Activated naive CD4-positive, alpha-beta T cell treated with anti-CD3 and anti-CD28 coated beads, Interleukin-2, amount 50 U/mL, for 24 hours (primary cell): ENCODE data around the gene PLK3.
"Not testable (repeated sequence)": the region's sequence is repeated elsewhere in the genome, so short reads cannot be mapped to it uniquely, and the experiment has no call there.

Experiments
- H3K27ac Mint-ChIP-seq: one replicate; pipeline ENCODE4 v1.8.0; 2021; ENCODE audit warnings: mild to moderate bottlenecking, mixed read lengths
- H3K27me3 Mint-ChIP-seq: one replicate; pipeline ENCODE4 v1.8.0; 2021; ENCODE audit warnings: mixed read lengths
- H3K36me3 Mint-ChIP-seq: one replicate; pipeline ENCODE4 v1.8.0; 2021; ENCODE audit warnings: mixed read lengths
- H3K4me1 Mint-ChIP-seq: one replicate; pipeline ENCODE4 v1.8.0; 2021; ENCODE audit warnings: mixed read lengths
- H3K4me3 Mint-ChIP-seq: one replicate; pipeline ENCODE4 v1.8.0; 2021; ENCODE audit warnings: mild to moderate bottlenecking, mixed read lengths
- H3K9me3 Mint-ChIP-seq: one replicate; pipeline ENCODE4 v1.8.0; 2021; ENCODE audit warnings: mixed read lengths

PLK3 gene

GRCh38 chr1:44799770-44800584 is at the start of gene PLK3:
Gene PLK3, plus strand, starts transcription at chr1:44800377. Its CDS starts 87 bp downstream, at chr1:44800464.
- Mint-ChIP-seq H3K27me3 (no peaks in the 10 kb centered on the region), H3K9me3 (no peaks in the 10 kb centered on the region), H3K27ac (peak within 1 kb of the TSS; percentile 99), H3K36me3 (peaks cover 19% of the 10 kb centered on the region), H3K4me1 (peaks cover 34% of the 10 kb centered on the region), H3K4me3 (peak within 1 kb of the TSS; percentile 98)

DNA sequence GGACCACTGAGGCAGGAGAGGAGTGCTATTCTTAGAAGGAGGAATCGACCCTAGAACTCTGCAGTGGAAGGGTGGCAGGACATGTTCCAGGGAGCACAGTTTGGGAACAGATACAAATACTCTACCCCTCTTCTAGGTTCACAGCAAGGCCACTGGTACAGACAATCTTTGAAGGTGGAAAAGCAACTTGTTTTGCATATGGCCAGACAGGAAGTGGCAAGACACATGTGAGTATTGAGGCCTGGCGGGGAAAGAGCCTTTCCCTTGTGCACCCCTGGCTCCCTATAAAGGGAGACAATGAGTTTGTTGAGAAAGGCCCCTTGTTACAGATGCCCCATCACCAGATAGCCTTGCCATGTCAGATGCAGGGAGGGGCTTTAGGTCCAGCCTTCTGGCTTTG is 42.8 kb upstream of the PLK3 start:
- Mint-ChIP-seq H3K9me3 (no peaks in the 10 kb centered on the region), H3K36me3 (no peaks in the 10 kb centered on the region), H3K27ac (no peak overlapping the region), H3K27me3 (no peaks in the 10 kb centered on the region), H3K4me3 (no peak overlapping the region), H3K4me1 (peaks cover 9% of the 10 kb centered on the region)

DNA sequence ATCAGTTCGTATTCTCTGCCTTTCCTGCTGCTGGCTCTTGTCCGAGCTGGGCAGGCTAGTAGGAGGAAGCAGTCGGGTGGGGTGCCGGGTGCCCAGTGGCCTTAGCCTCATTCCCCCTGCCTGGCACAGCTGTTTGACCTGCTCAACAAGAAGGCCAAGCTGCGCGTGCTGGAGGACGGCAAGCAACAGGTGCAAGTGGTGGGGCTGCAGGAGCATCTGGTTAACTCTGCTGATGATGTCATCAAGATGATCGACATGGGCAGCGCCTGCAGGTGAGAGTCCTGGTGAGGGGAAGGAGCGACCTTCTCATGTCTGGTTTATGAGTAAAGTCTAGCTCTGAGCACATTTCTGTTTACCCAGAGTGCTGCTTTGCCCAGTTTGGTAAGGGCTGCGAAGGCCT is 41.1 kb upstream of the PLK3 start:
- Mint-ChIP-seq H3K27me3 (no peaks in the 10 kb centered on the region), H3K4me1 (peaks cover 4% of the 10 kb centered on the region), H3K9me3 (no peaks in the 10 kb centered on the region), H3K36me3 (no peaks in the 10 kb centered on the region), H3K4me3 (no peak overlapping the region), H3K27ac (no peak overlapping the region)

DNA sequence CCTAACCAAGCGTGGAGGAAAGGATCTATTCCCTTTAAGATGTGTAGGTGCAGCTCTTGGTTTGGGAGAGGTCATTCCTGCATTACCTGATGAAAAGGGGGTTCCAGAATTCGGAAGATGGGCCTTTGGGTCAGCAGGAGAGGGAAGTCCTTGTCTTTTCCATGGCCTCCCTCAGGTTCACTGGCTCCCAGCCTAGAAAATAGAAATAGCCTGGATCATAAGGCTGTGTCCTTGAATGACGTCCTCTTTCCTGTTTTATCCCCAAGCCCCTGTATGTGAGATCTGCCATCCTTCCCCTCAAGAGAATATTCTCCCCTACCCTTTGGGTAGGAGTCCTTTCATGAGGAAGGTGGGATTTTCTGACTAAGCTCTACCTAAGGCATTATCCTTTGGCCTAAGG is 39.3 kb upstream of the PLK3 start:
- H3K9me3 Mint-ChIP-seq: no peaks in the 10 kb centered on the region
- no peaks in the 10 kb centered on the region for H3K27me3 Mint-ChIP-seq
- H3K4me1 Mint-ChIP-seq: peaks cover 4% of the 10 kb centered on the region
- no peaks in the 10 kb centered on the region for H3K36me3 Mint-ChIP-seq
- H3K4me3 Mint-ChIP-seq: no peak overlapping the region
- H3K27ac Mint-ChIP-seq: no peak overlapping the region

GRCh38 chr1:44766421-44766820 is 33.8 kb upstream of the PLK3 start:
- not testable (repeated sequence) for H3K27me3 Mint-ChIP-seq, H3K27ac Mint-ChIP-seq, H3K4me3 Mint-ChIP-seq, H3K9me3 Mint-ChIP-seq, H3K36me3 Mint-ChIP-seq, H3K4me1 Mint-ChIP-seq

GRCh38 chr1:44775078-44775929 is 24.9 kb upstream of the PLK3 start, which contains the start of gene RPS8:
Gene RPS8, plus strand, starts transcription at chr1:44775540. Its CDS starts 57 bp downstream, at chr1:44775597.
- no peaks in the 10 kb centered on the region for H3K27me3 Mint-ChIP-seq
- H3K9me3 Mint-ChIP-seq: no peaks in the 10 kb centered on the region
- peak within 1 kb of the TSS; percentile 99 for H3K27ac Mint-ChIP-seq
- peaks cover 30% of the 10 kb centered on the region for H3K36me3 Mint-ChIP-seq
- peak within 1 kb of the TSS; percentile 97 for H3K4me3 Mint-ChIP-seq
- peaks cover 34% of the 10 kb centered on the region for H3K4me1 Mint-ChIP-seq

- Mint-ChIP-seq H3K9me3 (no peaks in the 10 kb centered on the region), H3K4me1 (peaks cover 38% of the 10 kb centered on the region), H3K27ac (peak overlapping the region; percentile 99), H3K27me3 (no peaks in the 10 kb centered on the region), H3K4me3 (peak overlapping the region; percentile 97), H3K36me3 (peaks cover 35% of the 10 kb centered on the region)
These were observed 24.0 kb upstream of the PLK3 start for GRCh38 chr1:44775930-44776729.

GRCh38 chr1:44776730-44777068 is 23.5 kb upstream of the PLK3 start:
- Mint-ChIP-seq H3K4me1 (peaks cover 44% of the 10 kb centered on the region), H3K27me3 (no peaks in the 10 kb centered on the region), H3K4me3 (peak overlapping the region; percentile 97), H3K36me3 (peaks cover 38% of the 10 kb centered on the region), H3K9me3 (no peaks in the 10 kb centered on the region), H3K27ac (peak overlapping the region; percentile 99)

GRCh38 chr1:44777547-44777946 is 22.6 kb upstream of the PLK3 start:
- H3K36me3 Mint-ChIP-seq: peaks cover 38% of the 10 kb centered on the region
- H3K9me3 Mint-ChIP-seq: no peaks in the 10 kb centered on the region
- H3K4me1 Mint-ChIP-seq: peaks cover 44% of the 10 kb centered on the region
- peak overlapping the region; percentile 95 for H3K27ac Mint-ChIP-seq
- no peaks in the 10 kb centered on the region for H3K27me3 Mint-ChIP-seq
- H3K4me3 Mint-ChIP-seq: peak overlapping the region; percentile 97

DNA sequence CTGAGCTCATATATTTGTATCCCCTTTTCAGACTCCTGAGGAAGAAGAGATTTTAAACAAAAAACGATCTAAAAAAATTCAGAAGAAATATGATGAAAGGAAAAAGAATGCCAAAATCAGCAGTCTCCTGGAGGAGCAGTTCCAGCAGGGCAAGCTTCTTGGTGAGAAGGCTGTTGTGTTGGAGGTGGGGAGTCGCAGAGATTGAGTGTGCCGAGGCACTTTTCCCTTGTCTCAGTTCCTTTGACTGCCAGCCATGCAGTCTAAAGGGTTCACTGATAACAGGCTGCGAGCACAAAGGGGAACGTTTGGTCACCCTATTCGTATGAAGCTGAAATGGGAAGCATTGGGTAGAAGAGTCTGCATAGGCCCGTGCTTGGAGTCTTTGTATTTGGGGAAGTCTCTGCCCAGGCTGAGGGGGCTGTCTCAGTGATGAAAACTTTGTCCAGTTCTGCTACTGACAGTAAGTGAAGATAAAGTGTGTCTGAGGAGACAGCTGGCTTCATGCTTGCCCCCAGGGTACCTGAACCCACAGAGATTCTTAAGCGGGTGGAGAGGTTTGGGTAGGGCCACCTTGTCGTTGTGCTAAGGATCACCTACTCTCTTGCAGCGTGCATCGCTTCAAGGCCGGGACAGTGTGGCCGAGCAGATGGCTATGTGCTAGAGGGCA is 22.1 kb upstream of the PLK3 start:
- H3K9me3 Mint-ChIP-seq: no peaks in the 10 kb centered on the region
- no peaks in the 10 kb centered on the region for H3K27me3 Mint-ChIP-seq
- H3K27ac Mint-ChIP-seq: peak overlapping the region; percentile 95
- H3K36me3 Mint-ChIP-seq: peaks cover 38% of the 10 kb centered on the region
- peak overlapping the region; percentile 97 for H3K4me3 Mint-ChIP-seq
- peaks cover 45% of the 10 kb centered on the region for H3K4me1 Mint-ChIP-seq

GRCh38 chr1:44778705-44779576 is 21.2 kb upstream of the PLK3 start:
- peak overlapping the region; percentile 97 for H3K4me3 Mint-ChIP-seq
- peaks cover 51% of the 10 kb centered on the region for H3K4me1 Mint-ChIP-seq
- peaks cover 38% of the 10 kb centered on the region for H3K36me3 Mint-ChIP-seq
- no peaks in the 10 kb centered on the region for H3K9me3 Mint-ChIP-seq
- H3K27me3 Mint-ChIP-seq: no peaks in the 10 kb centered on the region
- peak overlapping the region; percentile 84 for H3K27ac Mint-ChIP-seq

- Mint-ChIP-seq H3K4me3 (peak overlapping the region; percentile 68), H3K36me3 (peaks cover 38% of the 10 kb centered on the region), H3K9me3 (no peaks in the 10 kb centered on the region), H3K4me1 (peaks cover 53% of the 10 kb centered on the region), H3K27me3 (no peaks in the 10 kb centered on the region), H3K27ac (peak overlapping the region; percentile 68)
These were observed 19.5 kb upstream of the PLK3 start for GRCh38 chr1:44780583-44781121.

- H3K27ac Mint-ChIP-seq: peak overlapping the region; percentile 4
- no peaks in the 10 kb centered on the region for H3K9me3 Mint-ChIP-seq
- peak overlapping the region; percentile 56 for H3K4me3 Mint-ChIP-seq
- peaks cover 49% of the 10 kb centered on the region for H3K4me1 Mint-ChIP-seq
- H3K27me3 Mint-ChIP-seq: no peaks in the 10 kb centered on the region
- peaks cover 17% of the 10 kb centered on the region for H3K36me3 Mint-ChIP-seq
These were observed 16.5 kb upstream of the PLK3 start for GRCh38 chr1:44783697-44784093.
